Activated T-cell treated with anti-CD3 and anti-CD28 coated beads for 1 hour (primary cell): ENCODE measurements around the gene ALDH1A2.
"Not testable (repeated sequence)": the region's sequence is repeated elsewhere in the genome, so short reads cannot be mapped to it uniquely, and the experiment has no call there.

ENCODE experiments used
- DNase-seq: peaks from one replicate; pipeline ENCODE4 v3.0.0-alpha.2; 2020; ENCODE audit warnings: low read depth

Gene ALDH1A2

DNA sequence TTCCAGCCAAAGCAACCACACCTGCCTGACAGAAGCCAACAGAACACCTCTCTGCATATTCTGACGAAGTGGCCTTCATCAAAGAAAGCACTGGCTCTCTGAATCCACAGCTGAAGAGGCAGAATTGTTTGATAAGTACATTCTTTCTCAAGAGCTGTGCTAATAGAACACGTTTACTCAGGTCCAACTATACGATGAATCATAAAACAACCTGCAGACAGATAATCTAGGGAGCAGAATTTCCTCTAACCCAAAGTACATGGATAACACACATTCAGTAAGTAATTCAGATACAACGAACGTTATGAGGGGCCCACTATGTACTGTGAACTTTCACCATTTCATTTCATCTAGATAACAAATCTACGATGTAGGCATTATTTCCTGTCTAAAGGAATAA lies 25.4 kb downstream of the ALDH1A2 start:
- no peak for DNase-seq

GRCh38 chr15:58039079-58040035 lies 26.2 kb downstream of the ALDH1A2 start:
- DNase-seq: no peak

DNA sequence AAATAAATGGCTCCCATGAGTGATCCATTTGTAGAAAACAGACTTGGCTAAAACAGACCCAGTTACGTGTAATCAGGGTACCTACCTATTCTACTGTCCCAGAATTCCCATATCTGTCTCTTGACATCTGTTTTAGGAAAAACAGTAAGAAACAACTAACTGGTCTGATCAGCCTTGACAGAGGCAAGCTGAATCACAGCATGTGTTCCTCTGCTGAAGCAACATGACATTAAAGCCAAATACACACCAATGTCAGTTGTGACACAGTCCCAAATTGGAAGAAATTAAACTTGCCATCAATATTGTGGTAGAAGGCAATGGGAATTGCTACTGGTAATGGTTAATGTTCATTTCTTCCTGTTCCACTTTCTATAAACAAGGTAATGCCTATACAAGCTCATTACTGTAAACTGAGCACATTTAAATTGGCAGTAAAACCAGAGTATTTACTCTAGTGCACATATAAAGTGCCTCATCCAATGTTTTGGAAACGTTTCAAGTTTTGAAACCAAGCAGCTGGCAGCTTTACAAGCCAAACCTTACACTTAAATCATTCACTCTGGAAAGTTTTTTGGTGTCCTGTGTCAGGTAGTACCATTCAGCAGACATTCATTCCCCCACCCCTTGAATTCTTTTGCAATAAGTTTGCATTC lies 27.0 kb downstream of the ALDH1A2 start:
- DNase-seq: no peak

DNA sequence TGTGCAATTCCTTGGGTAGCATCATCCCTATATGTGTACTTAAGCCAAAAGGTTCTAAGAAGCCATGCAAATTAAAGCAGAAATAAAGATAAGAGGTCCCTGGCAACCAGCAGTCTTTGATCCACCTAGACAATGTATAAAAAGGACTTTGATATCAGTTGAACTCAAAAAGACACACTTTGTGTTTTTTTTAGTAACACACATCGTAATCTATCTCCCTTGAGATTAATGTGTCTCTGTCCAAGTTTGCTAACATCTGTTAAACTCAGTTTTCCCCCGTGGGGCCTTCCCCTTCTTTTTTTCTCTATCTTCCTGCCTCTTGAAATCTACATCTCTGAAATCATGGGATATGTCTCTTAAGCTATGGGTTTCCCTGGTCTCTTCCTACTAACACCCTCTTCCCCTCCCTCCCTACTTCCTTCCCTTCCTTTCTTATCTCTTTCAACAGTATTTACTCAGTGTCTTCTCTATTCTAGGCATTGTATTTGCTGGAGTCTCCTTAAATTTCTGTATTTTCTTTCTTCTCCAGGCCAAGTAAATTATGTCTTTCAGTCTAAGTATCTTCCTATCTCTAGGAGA lies 27.7 kb downstream of the ALDH1A2 start:
- no peak for DNase-seq

- no peak for DNase-seq
These were observed 28.9 kb downstream of the ALDH1A2 start for GRCh38 chr15:58036579-58036978.

DNA sequence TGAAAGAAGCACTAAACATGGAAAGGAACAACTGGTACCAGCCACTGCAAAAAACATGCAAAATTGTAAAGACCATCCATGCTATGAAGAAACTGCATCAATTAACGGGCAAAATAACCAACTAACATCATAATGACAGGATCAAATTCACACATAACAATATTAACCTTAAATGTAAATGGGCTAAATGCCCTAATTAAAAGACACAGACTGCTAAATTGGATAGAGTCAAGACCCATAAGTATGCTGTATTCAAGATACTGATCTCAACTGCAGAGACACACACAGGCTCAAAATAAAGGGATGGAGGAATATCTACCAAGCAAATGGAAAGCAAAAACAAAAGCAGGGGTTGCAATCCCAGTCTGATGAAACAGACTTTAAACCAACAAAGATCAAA lies 37.1 kb downstream of the ALDH1A2 start:
- DNase-seq: not testable (repeated sequence)

- DNase-seq: no peak
These were observed 39.0 kb downstream of the ALDH1A2 start for GRCh38 chr15:58026552-58026951.

DNA sequence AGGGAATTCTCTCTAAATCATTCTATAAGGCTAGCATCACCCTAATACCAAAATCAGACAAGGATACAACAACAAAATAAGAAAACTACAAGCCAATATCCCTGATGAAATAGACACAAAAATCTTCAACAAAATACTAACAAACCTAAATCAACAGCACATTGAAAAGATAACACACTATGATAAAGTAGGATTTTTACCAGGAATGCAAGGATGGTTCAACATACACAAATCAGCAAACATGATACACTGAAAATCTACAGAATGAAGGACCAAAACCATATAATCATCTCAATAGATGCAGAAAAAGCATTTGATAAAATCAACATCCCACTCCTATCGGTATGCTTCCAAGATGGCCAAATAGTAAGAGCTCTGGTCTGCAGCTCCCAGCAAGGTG lies 39.5 kb downstream of the ALDH1A2 start:
- no peak for DNase-seq

DNA sequence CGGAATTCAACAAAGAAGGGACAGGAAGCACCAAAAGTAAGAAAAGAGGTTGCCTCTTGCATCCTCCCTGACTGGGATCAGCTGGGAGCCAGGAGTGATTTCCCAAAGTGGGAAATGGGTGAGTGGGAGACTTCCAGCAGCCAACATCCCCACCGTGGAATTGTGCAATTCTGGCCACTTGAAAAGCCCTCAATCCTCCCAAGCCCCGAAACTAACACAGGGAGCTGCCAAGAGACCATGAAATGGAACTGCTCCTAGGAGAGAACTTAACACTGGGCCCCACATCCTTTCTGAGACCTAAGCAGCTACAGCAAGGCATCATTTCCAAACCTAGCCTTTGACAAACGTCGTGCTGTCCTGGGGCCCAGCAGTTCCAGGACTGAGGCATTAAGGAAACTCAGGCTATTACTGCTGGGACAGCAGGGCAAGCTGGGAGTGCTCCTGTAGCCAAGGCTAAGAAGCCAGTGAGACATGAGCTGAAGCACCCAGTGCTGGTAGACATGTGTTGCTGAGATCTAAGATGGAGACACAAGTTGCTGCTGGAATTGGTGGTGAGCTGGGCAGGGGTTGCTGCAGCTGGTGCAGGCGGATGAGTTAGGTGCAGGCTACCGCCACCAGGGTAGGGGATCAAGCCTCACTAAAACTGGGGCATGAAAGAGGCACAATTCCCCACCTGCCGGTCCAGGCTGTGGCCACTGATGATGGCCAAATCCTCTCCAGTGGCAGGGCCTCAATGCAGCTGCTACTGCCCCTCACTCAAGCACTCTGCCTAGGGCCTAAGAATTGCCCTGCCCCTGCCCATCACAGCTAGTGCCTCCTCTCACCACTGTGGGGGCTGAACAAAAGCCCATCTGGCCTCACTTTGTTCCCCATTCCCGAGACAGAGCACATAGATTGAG lies 43.9 kb downstream of the ALDH1A2 start:
- no peak for DNase-seq

DNA sequence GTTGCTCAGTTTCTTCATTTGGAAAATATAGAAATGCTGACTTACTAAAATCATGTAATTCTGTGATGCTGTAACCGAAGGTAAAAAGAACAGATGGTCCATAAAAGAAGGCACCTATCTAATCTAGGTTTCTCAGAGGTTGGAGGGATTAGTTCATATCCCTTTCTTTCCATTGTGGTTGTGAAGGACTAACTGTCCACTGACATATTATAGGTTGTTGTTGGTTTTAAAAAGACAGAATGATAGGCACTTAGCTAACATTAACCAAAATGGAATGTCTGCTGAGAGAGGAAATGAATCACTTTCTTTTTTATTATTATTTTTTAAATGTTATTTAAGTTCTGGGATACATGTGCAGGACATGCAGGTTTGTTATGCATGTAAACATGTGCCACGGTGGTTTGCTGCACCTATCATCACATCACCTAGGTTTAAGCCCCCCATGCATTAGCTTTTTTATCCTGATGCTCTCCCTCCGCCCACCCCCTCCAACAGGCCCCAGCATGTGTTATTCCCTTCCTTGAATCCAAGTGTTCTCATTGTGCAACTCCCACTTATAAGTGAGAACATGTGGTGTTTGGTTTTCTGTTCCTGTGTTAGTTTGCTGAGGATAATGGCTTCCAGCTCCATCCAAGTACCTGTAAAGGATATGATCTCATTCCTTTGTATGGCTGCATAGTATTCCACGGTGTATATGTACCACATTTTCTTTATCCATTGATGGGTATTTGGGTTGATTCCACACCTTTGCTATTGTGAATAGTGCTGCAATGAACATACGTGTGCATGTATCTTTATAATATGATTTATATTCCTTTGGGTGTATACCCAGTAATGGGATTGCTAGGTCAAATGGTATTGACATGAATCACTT lies 45.8 kb downstream of the ALDH1A2 start:
- DNase-seq: no peak

GRCh38 chr15:58017869-58018268 lies 47.6 kb downstream of the ALDH1A2 start:
- no peak for DNase-seq

DNA sequence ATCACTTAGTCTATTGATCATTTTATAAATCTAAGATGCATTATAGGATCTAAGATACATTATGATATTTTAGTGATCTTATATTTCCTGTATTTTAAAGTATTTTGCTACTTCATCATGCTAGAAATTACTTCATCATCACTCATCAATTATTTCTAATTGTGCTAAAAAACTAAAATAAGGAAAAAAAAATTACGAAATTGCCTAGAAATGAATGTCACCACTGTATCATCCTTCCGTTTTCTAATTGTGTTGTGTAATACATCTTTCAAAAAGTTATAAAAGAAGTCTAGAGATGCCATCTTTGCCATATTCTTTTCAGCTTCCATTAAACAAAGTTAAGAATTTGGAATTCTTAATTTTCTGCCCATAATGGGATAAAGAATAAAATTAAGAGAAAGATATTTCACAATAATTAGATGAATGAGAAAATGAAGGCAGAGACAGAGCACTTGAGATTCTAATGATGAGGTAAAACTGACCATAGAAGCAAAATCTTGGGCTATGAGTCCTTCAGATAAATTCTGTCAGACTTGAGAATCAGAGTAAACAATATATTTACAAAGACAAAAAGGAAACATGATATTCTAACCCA lies 48.8 kb downstream of the ALDH1A2 start:
- DNase-seq: no peak

GRCh38 chr15:58015565-58015964 lies 49.9 kb downstream of the ALDH1A2 start:
- no peak for DNase-seq

DNA sequence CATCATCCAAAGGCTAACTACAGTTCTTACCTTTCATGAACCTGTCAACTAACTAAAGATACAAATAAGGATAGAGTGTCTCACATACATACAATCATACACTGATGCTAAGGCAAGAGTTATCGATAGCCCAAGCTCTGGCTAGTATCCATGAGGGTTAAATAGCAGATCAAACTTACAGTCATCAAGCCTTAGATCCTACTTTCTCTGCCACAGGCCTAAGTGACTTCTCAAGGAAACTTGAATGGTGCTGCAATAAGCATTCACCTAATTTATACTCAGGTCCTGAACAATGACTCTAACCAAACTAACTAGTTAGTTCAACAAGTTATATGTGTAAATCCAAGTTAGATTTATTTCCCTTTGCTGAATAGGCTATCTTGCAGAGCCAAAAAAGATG lies 51.0 kb downstream of the ALDH1A2 start:
- DNase-seq: no peak

GRCh38 chr15:58014040-58014439 lies 51.5 kb downstream of the ALDH1A2 start:
- DNase-seq: no peak

DNA sequence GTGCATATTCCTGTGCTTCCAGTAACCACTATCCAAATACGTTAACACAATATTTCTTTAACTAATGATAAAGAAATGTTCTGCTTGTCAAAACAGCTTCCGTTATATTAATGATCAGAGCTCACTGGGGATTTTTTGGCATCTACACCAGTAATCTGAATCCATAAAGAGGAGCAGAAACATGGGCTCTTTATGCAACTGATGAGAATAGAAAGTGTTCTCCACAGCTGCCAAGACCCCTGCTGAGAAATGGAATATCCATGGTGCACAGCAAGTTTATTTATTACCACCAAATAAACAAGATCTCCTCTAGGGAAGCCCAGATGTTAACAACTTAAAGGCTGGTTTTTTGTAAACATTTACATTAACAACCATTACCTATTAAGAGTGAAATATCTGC lies 54.5 kb downstream of the ALDH1A2 start:
- no peak for DNase-seq

- no peak for DNase-seq
These were observed 61.7 kb downstream of the ALDH1A2 start for GRCh38 chr15:58003810-58004209.

GRCh38 chr15:58002338-58003126 lies 63.0 kb downstream of the ALDH1A2 start:
- DNase-seq: no peak

GRCh38 chr15:57999699-58000098 lies 65.8 kb downstream of the ALDH1A2 start:
- not testable (repeated sequence) for DNase-seq

GRCh38 chr15:57996561-57996960 lies 69.0 kb downstream of the ALDH1A2 start:
- DNase-seq: no peak
